Rectal smooth muscle tissue (tissue), 1 donor: ENCODE measurements around the gene MYLK.
"Not testable (repeated sequence)": the region's sequence is repeated elsewhere in the genome, so short reads cannot be mapped to it uniquely, and the experiment has no call there.

ENCODE experiments used
- H3K27ac ChIP-seq: one replicate; pipeline ENCODE4 v1.7.0; 2013; ENCODE audit warnings: low read depth, low read length, inconsistent platforms
- H3K27me3 ChIP-seq: one replicate; pipeline ENCODE4 v1.7.0; 2013; ENCODE audit warnings: low read length; ENCODE audit not compliant: control insufficient read depth, insufficient read depth
- H3K36me3 ChIP-seq: one replicate; pipeline ENCODE4 v1.7.0; 2013; ENCODE audit warnings: low read length; ENCODE audit not compliant: control insufficient read depth, insufficient read depth
- H3K4me1 ChIP-seq: one replicate; pipeline ENCODE4 v1.7.0; 2013; ENCODE audit warnings: low read length; ENCODE audit not compliant: control insufficient read depth, insufficient read depth
- H3K4me3 ChIP-seq: one replicate; pipeline ENCODE4 v1.7.0; 2013; ENCODE audit warnings: low read length
- H3K9ac ChIP-seq: one replicate; pipeline ENCODE4 v1.7.0; 2013; ENCODE audit warnings: low read length

Gene MYLK

GRCh38 chr3:123893012-123893411, 8.9 kb upstream of the MYLK start:
- H3K27me3 ChIP-seq, result no peaks in the 10 kb centered on the region
- H3K9ac ChIP-seq, result no peak overlapping the region
- H3K4me1 ChIP-seq, result no peaks in the 10 kb centered on the region
- H3K4me3 ChIP-seq, result no peak overlapping the region
- H3K36me3 ChIP-seq, result no peaks in the 10 kb centered on the region
- H3K27ac ChIP-seq, result no peak overlapping the region

- Histone ChIP-seq H3K27ac (no peak overlapping the region), H3K4me1 (no peaks in the 10 kb centered on the region), H3K4me3 (no peak overlapping the region), H3K36me3 (no peaks in the 10 kb centered on the region), H3K27me3 (no peaks in the 10 kb centered on the region), H3K9ac (no peak overlapping the region)
Measured at GRCh38 chr3:123892195-123892594, 8.1 kb upstream of the MYLK start.

GRCh38 chr3:123890991-123891390, 6.9 kb upstream of the MYLK start:
- not testable (repeated sequence) for H3K4me3 ChIP-seq

GRCh38 chr3:123890162-123890561, 6.0 kb upstream of the MYLK start:
- not testable (repeated sequence) for H3K36me3 ChIP-seq, H3K27ac ChIP-seq, H3K27me3 ChIP-seq, H3K4me1 ChIP-seq, H3K9ac ChIP-seq, H3K4me3 ChIP-seq

More at GRCh38 chr3:123890991-123891390, 6.9 kb upstream of the MYLK start:
- not testable (repeated sequence) for H3K36me3 ChIP-seq, H3K9ac ChIP-seq, H3K4me1 ChIP-seq, H3K27ac ChIP-seq, H3K27me3 ChIP-seq

GRCh38 chr3:123884993-123885392, 861 bp upstream of the MYLK start:
- Histone ChIP-seq H3K27me3 (peaks cover 3% of the 10 kb centered on the region), H3K36me3 (no peaks in the 10 kb centered on the region), H3K9ac (no peak overlapping the region), H3K27ac (no peak overlapping the region), H3K4me1 (peaks cover 4% of the 10 kb centered on the region), H3K4me3 (no peak overlapping the region)

- H3K4me1 ChIP-seq, result peaks cover 4% of the 10 kb centered on the region
- H3K27me3 ChIP-seq, result peaks cover 3% of the 10 kb centered on the region
- H3K36me3 ChIP-seq, result no peaks in the 10 kb centered on the region
- H3K4me3 ChIP-seq, result peak overlapping the region; percentile 61
- peak overlapping the region; percentile 14 for H3K27ac ChIP-seq
- H3K9ac ChIP-seq, result peak overlapping the region; percentile 21
Measured at GRCh38 chr3:123883701-123884202, 380 bp downstream of the MYLK start.

GRCh38 chr3:123883111-123883510, 1.0 kb downstream of the MYLK start:
- Histone ChIP-seq H3K27me3 (peaks cover 3% of the 10 kb centered on the region), H3K9ac (no peak overlapping the region), H3K4me1 (peaks cover 4% of the 10 kb centered on the region), H3K4me3 (peak overlapping the region; percentile 61), H3K36me3 (no peaks in the 10 kb centered on the region), H3K27ac (no peak overlapping the region)

GRCh38 chr3:123881771-123882170, 2.4 kb downstream of the MYLK start:
- Histone ChIP-seq H3K9ac (no peak overlapping the region), H3K27ac (no peak overlapping the region), H3K36me3 (no peaks in the 10 kb centered on the region), H3K4me3 (no peak overlapping the region), H3K4me1 (peaks cover 4% of the 10 kb centered on the region), H3K27me3 (peaks cover 3% of the 10 kb centered on the region)

GRCh38 chr3:123880998-123881561, 3.1 kb downstream of the MYLK start:
- Histone ChIP-seq H3K4me1 (peaks cover 4% of the 10 kb centered on the region), H3K27me3 (peaks cover 3% of the 10 kb centered on the region), H3K36me3 (no peaks in the 10 kb centered on the region), H3K9ac (no peak overlapping the region), H3K4me3 (no peak overlapping the region), H3K27ac (no peak overlapping the region)

- H3K9ac ChIP-seq, result no peak overlapping the region
- no peak overlapping the region for H3K27ac ChIP-seq
- no peaks in the 10 kb centered on the region for H3K36me3 ChIP-seq
- peaks cover 4% of the 10 kb centered on the region for H3K4me1 ChIP-seq
- no peak overlapping the region for H3K4me3 ChIP-seq
- peaks cover 3% of the 10 kb centered on the region for H3K27me3 ChIP-seq
Measured at GRCh38 chr3:123878807-123879206, 5.3 kb downstream of the MYLK start.

GRCh38 chr3:123877965-123878364, 6.2 kb downstream of the MYLK start:
- Histone ChIP-seq H3K4me3 (no peak overlapping the region), H3K9ac (no peak overlapping the region), H3K27ac (no peak overlapping the region), H3K36me3 (no peaks in the 10 kb centered on the region), H3K4me1 (no peaks in the 10 kb centered on the region), H3K27me3 (peaks cover 3% of the 10 kb centered on the region)

- H3K9ac ChIP-seq, result no peak overlapping the region
- no peak overlapping the region for H3K27ac ChIP-seq
- H3K4me1 ChIP-seq, result no peaks in the 10 kb centered on the region
- no peak overlapping the region for H3K4me3 ChIP-seq
- peaks cover 3% of the 10 kb centered on the region for H3K27me3 ChIP-seq
- no peaks in the 10 kb centered on the region for H3K36me3 ChIP-seq
Measured at GRCh38 chr3:123877466-123877865, 6.7 kb downstream of the MYLK start.

GRCh38 chr3:123876858-123877257, 7.3 kb downstream of the MYLK start:
- no peak overlapping the region for H3K27ac ChIP-seq
- H3K4me3 ChIP-seq, result no peak overlapping the region
- H3K4me1 ChIP-seq, result no peaks in the 10 kb centered on the region

More at GRCh38 chr3:123876858-123877257, 7.3 kb downstream of the MYLK start:
- H3K36me3 ChIP-seq, result no peaks in the 10 kb centered on the region
- H3K27me3 ChIP-seq, result peaks cover 2% of the 10 kb centered on the region
- no peak overlapping the region for H3K9ac ChIP-seq
